GM18508 (cell line): ENCODE measurements around the gene PAXX.

Experiments used
- ATAC-seq: cut with Tn5 transposase; IDR thresholded peaks from one replicate; pipeline ENCODE4 v1.9.1; 2021; ENCODE audit warnings: moderate number of reproducible peaks; ENCODE audit not compliant: insufficient read depth, unreplicated experiment

The PAXX gene

GRCh38 chr9:136980669-136981478 lies 11.3 kb upstream of the PAXX start:
- ATAC-seq: no peak

GRCh38 chr9:136981588-136982231 lies 10.5 kb upstream of the PAXX start:
- ATAC-seq: no peak

GRCh38 chr9:136982232-136983051 lies 9.8 kb upstream of the PAXX start, which contains the start of gene LCNL1:
LCNL1 (plus strand) TSS chr9:136982993; CDS start chr9:136983587, 594 bp downstream.
- no peak for ATAC-seq

GRCh38 chr9:136983167-136983566 lies 9.1 kb upstream of the PAXX start:
- ATAC-seq: no peak

DNA sequence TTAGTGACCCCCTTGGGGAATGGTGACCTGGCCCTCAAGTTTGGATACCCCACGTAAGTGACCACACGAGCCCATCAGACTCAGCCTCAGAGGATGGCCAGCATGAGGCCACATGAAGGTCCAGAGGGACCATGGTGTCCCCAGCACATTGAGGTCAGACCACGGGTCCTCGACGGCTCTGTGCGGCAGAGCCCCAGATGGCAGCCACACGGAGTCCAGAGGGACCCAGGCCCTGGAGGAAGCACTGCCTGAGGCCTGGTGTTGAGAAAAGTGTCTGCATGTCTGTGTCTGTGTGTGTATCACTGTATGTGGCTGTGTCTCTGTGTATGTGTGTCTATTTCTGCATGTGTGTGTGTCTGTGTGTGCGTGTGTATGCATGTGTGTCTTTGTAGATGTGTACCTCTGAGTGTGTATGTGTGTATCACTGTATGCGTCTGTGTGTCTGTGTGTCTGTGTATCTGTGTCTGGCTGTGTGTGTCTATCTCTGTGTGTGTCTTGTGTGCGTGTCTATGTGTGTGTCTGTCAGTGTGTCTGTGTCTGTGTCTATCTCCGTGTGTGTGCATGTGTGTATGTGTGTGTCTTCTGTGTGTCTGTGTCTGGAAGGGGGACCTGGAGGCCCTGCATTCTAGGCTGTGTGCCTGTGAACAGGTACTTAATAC lies 8.4 kb upstream of the PAXX start:
- no peak for ATAC-seq

DNA sequence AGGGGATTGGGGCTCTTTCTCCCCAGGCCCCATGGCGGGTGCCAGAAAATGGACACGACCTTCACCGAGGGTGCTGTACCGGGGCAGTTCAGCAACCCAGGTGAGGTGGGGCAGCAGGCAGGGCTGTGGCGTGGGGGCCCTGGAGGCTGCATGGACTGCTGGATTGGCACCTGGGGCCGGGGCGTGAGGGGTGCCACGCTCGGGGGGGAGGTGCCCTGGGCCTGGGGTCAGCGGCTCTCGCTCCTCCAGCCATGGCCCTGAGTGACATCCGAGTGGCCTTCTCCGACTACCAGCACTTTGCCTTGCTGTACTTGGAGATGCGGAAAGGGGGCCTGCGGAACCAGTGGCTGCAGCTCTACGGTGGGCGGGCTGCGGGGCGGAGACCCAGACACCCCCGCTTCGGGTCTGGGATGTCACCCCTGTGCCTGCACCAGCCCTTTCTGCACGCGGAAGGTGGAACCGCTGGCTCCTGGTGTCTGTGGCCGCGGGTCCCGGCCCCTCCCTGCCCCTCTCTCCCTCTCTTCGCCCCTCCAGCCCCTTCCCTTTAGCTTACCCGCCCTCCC lies 7.7 kb upstream of the PAXX start:
- no peak for ATAC-seq

- ATAC-seq: no peak
These were observed 7.1 kb upstream of the PAXX start for GRCh38 chr9:136985027-136985602.

- ATAC-seq: no peak
These were observed 6.4 kb upstream of the PAXX start for GRCh38 chr9:136985853-136986252.

DNA sequence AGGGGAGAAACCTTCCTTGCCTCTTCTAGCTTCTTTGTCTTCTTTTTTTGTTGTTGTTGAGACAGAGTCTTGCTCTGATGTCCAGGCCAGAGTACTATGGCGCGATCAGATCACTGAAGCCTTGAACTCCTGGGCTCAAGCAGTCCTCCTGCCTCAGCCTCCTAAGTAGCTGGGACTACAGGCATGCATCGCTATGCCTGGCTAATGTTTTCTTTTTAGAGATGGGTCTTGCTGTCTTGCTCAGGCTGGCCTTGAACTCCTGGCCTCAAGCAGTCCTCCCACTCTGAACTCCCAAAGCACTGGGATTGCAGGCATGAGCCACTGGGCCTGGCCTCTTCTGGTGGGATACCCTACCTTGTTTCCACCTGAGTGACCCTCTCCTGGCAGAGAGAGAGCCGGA lies 3.4 kb upstream of the PAXX start:
- no peak for ATAC-seq

DNA sequence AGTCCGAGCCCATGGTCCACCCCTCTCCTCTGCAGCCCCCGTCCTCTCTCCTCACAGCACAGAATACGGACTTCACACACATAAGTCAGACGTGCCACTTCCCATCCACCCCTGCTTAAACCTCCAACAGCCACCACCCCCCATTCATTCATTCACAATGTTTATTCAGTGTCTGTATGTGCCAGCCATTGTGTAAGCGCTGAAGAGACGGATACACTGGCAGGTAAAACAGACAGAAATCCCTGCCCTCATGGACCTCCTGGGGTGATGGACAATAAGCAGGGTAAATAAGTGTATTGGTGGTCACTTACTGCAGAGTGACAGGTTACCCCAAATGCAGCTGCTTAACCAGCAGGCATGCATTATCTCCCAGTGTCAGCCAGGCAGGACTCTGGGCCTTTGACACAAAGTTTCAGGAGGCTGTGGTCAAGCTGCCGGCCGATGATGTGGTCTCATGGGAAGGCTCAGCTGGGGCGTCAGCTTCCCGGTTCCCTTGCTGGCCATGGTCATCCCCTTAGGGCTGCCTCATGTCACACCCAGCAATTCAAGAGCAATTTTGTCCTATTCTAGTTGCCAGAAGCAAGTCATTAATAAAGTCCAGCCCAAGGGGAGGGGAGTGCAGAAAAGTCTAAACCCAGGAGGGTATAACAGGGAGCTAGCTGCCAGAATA lies 1.8 kb upstream of the PAXX start:
- ATAC-seq: no peak

- ATAC-seq: no peak
These were observed 672 bp downstream of the PAXX start for GRCh38 chr9:136992819-136993369.

GRCh38 chr9:136994180-136994887 lies 2.1 kb downstream of the PAXX start:
- ATAC-seq: no peak

- no peak for ATAC-seq
These were observed 2.6 kb downstream of the PAXX start for GRCh38 chr9:136994888-136995230.

DNA sequence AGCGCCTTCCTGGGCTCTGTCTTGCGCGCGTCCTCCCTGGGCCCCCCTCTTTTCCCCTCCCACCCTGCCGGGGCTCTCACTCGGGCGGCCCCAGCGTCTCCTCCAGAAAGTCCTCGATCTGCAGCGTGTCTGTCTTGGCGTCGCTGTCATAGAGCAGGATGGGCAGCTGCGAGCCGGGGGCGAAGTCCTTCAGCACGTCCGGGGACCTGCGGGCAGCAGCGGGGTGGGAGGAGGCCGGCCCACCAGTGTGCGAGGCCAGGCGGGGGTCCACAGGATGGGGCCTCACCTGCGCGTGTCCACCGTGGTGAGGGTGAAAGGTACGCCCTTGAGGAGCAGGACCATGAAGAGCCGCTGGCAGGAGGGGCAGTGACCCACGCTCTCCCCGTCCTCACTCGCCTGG lies 3.1 kb downstream of the PAXX start:
- no peak for ATAC-seq

DNA sequence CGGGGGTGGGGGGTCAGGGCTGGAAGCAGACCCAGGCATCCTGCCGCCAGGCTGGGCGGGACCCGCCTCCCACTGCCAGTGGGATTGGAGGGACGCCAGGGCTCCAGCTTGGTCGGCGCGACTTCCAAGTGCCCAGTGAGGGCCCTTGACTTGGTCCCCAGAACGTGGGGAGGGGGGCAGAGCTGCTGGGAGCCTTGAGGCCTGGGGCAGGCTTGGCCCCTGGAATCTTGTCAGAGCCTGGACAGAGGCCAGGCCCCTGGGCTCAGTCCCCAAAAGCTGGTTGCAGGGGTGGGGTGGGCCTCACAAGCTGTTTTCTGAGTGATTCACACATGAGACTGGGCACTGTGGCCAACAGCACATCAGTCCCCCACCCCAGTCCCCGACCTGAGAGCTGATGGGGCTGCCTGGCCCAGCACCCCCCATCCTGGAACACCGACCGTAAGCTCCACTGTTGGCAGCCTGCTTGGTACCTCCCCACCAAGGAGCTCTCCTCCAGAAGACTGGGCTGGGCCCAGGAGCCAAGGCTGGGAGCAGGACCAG lies 3.6 kb downstream of the PAXX start:
- ATAC-seq: no peak

DNA sequence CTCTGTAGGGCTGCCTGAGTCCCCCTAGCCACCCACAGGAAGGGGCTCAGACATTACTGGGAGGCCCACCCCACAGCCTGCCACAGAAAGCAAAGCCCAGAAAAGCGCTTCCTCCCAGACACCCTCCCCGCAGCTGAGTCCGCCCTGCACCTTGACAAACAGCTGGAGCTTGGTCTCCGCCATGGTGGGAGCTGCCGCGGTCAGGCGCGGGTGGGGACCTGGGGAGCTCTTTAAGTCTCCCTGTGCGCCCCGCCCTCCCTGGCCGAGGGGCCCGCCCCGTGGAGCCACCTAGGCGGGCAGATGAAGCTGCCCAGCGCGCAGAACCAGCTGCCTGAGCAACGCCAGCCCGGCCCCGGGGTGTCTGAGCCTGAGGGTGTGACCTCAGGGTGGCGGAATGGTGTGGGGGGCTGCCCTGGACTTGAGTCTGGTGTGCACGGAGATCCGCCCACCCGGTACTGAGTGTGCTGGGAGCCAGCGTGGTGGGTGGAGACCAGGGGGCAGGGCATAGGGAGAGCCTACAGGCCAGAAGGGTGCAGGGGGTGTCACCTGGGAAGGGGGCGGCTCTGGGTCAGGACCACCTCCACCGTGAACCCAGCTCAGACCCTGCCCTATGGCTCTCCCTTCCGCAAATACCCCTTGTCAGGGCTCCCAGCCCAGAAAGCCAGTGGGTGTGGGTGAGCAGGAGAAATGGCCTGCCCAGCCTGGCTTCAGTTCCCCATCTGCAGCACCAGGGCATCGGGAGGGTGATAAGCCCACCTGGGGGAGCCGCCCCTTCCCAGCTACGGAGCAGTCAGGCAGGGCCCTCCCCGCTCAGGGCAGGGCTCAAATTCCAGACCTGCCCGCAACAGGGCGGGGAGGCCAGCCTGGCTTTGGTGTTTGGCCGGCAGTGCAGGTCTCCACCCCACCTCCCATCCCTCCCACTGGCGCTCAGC lies 4.4 kb downstream of the PAXX start, which contains the start of gene CLIC3:
CLIC3 (minus strand) TSS at position 208 of the 932 bp plus-strand sequence; CDS start at position 183, 25 bp downstream.
- ATAC-seq: no peak

- no peak for ATAC-seq
These were observed 5.1 kb downstream of the PAXX start for GRCh38 chr9:136997371-136997770.
